ENCODE data around the gene R3HDM4.
"Not testable (repeated sequence)": the region's sequence is repeated elsewhere in the genome, so short reads cannot be mapped to it uniquely, and the experiment has no call there.

The R3HDM4 gene

GRCh38 chr19:913080-913748, at the start of gene R3HDM4:
Gene R3HDM4 (minus strand): TSS chr19:913219. CDS start chr19:913157, 62 bp downstream.
- in situ Hi-C loops (cut with MboI; ENCODE audit: low sequenced_read_pairs) = no loop called here

- in situ Hi-C loops (cut with MboI; ENCODE audit: low sequenced_read_pairs) = no loop called here
These were observed 49.0 kb upstream of the R3HDM4 start for GRCh38 chr19:961866-962620.

GRCh38 chr19:960601-960938, 47.6 kb upstream of the R3HDM4 start:
- in situ Hi-C loops (cut with MboI; ENCODE audit: low sequenced_read_pairs) = no loop called here

GRCh38 chr19:960020-960419, 47.0 kb upstream of the R3HDM4 start:
- in situ Hi-C loops (cut with MboI; ENCODE audit: low sequenced_read_pairs) = no loop called here

GRCh38 chr19:958967-959855, 46.2 kb upstream of the R3HDM4 start:
- in situ Hi-C loops (cut with MboI; ENCODE audit: low sequenced_read_pairs) = no loop called here

GRCh38 chr19:957578-957977, 44.6 kb upstream of the R3HDM4 start:
- in situ Hi-C loops (cut with MboI; ENCODE audit: low sequenced_read_pairs) = not testable (repeated sequence)

- in situ Hi-C loops (cut with MboI; ENCODE audit: low sequenced_read_pairs) = no loop called here
These were observed 43.9 kb upstream of the R3HDM4 start for GRCh38 chr19:956766-957440.

GRCh38 chr19:955803-956765, 43.1 kb upstream of the R3HDM4 start:
- in situ Hi-C loops (cut with MboI; ENCODE audit: low sequenced_read_pairs) = no loop called here

- in situ Hi-C loops (cut with MboI; ENCODE audit: low sequenced_read_pairs) = no loop called here
These were observed 41.9 kb upstream of the R3HDM4 start for GRCh38 chr19:954672-955494.

- in situ Hi-C loops (cut with MboI; ENCODE audit: low sequenced_read_pairs) = no loop called here
These were observed 41.3 kb upstream of the R3HDM4 start for GRCh38 chr19:954272-954671.

- in situ Hi-C loops (cut with MboI; ENCODE audit: low sequenced_read_pairs) = no loop called here
These were observed 40.6 kb upstream of the R3HDM4 start for GRCh38 chr19:953445-954271.

- in situ Hi-C loops (cut with MboI; ENCODE audit: low sequenced_read_pairs) = no loop called here
These were observed 39.8 kb upstream of the R3HDM4 start for GRCh38 chr19:952680-953444.

- in situ Hi-C loops (cut with MboI; ENCODE audit: low sequenced_read_pairs) = no loop called here
These were observed 39.1 kb upstream of the R3HDM4 start for GRCh38 chr19:952049-952679.

GRCh38 chr19:950352-951066, 37.5 kb upstream of the R3HDM4 start:
- in situ Hi-C loops (cut with MboI; ENCODE audit: low sequenced_read_pairs) = no loop called here

- in situ Hi-C loops (cut with MboI; ENCODE audit: low sequenced_read_pairs) = no loop called here
These were observed 36.0 kb upstream of the R3HDM4 start for GRCh38 chr19:948842-949496.

Measured in HL-60/S4 treated with retinoic acid at 250 ng/mL for 4 days and 3 days (cell line).